KOPT-K1 (cell line): ENCODE measurements around the gene MACF1.
"Not testable (repeated sequence)": the region's sequence is repeated elsewhere in the genome, so short reads cannot be mapped to it uniquely, and the experiment has no call there.

Experiments
- H3K27ac ChIP-seq: fragments of 200-600 bp; sonication (generic); 2 replicates; pipeline ENCODE4 v1.5.1; 2016; ENCODE audit warnings: antibody characterized with exemption, mild to moderate bottlenecking, low read depth, low read length; ENCODE audit not compliant: poor library complexity, severe bottlenecking
- H3K36me3 ChIP-seq: fragments of 200-600 bp; sonication (generic); 2 replicates; pipeline ENCODE4 v1.5.1; 2017; ENCODE audit warnings: antibody characterized with exemption, mild to moderate bottlenecking, low read length, moderate library complexity; ENCODE audit not compliant: insufficient read depth
- H3K9me3 ChIP-seq: fragments of 200-600 bp; sonication (generic); 2 replicates; pipeline ENCODE4 v1.5.1; 2017; ENCODE audit warnings: antibody characterized with exemption, low read length, mild to moderate bottlenecking; ENCODE audit not compliant: insufficient read depth, poor library complexity, severe bottlenecking

MACF1 gene

GRCh38 chr1:39478126-39478915 is 273.8 kb downstream of the MACF1 start:
- Histone ChIP-seq H3K27ac (no peak overlapping the region), H3K9me3 (no peaks in the 10 kb centered on the region), H3K36me3 (peaks cover 91% of the 10 kb centered on the region)

GRCh38 chr1:39481289-39481688 is 276.8 kb downstream of the MACF1 start:
- no peak overlapping the region for H3K27ac ChIP-seq
- no peaks in the 10 kb centered on the region for H3K9me3 ChIP-seq
- H3K36me3 ChIP-seq: peaks cover 91% of the 10 kb centered on the region

GRCh38 chr1:39483276-39483675 is 278.8 kb downstream of the MACF1 start:
- Histone ChIP-seq H3K9me3 (no peaks in the 10 kb centered on the region), H3K27ac (no peak overlapping the region), H3K36me3 (peaks cover 96% of the 10 kb centered on the region)

GRCh38 chr1:39484564-39484963 is 280.1 kb downstream of the MACF1 start:
- H3K27ac ChIP-seq: no peak overlapping the region
- peaks cover 83% of the 10 kb centered on the region for H3K36me3 ChIP-seq
- no peaks in the 10 kb centered on the region for H3K9me3 ChIP-seq

- H3K36me3 ChIP-seq: peaks cover 77% of the 10 kb centered on the region
- H3K9me3 ChIP-seq: no peaks in the 10 kb centered on the region
- no peak overlapping the region for H3K27ac ChIP-seq
These were observed 280.7 kb downstream of the MACF1 start for GRCh38 chr1:39485046-39485803.

- H3K27ac ChIP-seq: no peak overlapping the region
- no peaks in the 10 kb centered on the region for H3K9me3 ChIP-seq
- H3K36me3 ChIP-seq: peaks cover 50% of the 10 kb centered on the region
These were observed 283.6 kb downstream of the MACF1 start for GRCh38 chr1:39488012-39488545.

GRCh38 chr1:39488793-39489566 is 284.5 kb downstream of the MACF1 start:
- Histone ChIP-seq H3K36me3 (peaks cover 41% of the 10 kb centered on the region), H3K27ac (no peak overlapping the region), H3K9me3 (no peaks in the 10 kb centered on the region)

GRCh38 chr1:39489567-39490239 is 285.2 kb downstream of the MACF1 start:
- Histone ChIP-seq H3K9me3 (no peaks in the 10 kb centered on the region), H3K36me3 (peaks cover 34% of the 10 kb centered on the region), H3K27ac (no peak overlapping the region)

- no peaks in the 10 kb centered on the region for H3K9me3 ChIP-seq
- H3K27ac ChIP-seq: no peak overlapping the region
- peaks cover 24% of the 10 kb centered on the region for H3K36me3 ChIP-seq
These were observed 286.2 kb downstream of the MACF1 start for GRCh38 chr1:39490596-39491145.

GRCh38 chr1:39491146-39491921 is 286.8 kb downstream of the MACF1 start, which contains the start of gene BMP8A:
TSS of gene BMP8A (plus strand) at chr1:39491636. CDS start at chr1:39491992, 356 bp downstream.
- Histone ChIP-seq H3K36me3 (peaks cover 18% of the 10 kb centered on the region), H3K27ac (no peak within 1 kb of the TSS), H3K9me3 (no peaks in the 10 kb centered on the region)

- not testable (repeated sequence) for H3K27ac ChIP-seq, H3K36me3 ChIP-seq, H3K9me3 ChIP-seq
These were observed 287.9 kb downstream of the MACF1 start for GRCh38 chr1:39492118-39493042.

GRCh38 chr1:39493043-39493810 is 288.7 kb downstream of the MACF1 start:
- H3K27ac ChIP-seq, H3K36me3 ChIP-seq, H3K9me3 ChIP-seq: not testable (repeated sequence)
